Subcutaneous adipose tissue (tissue), 4 donors: Measurements from ENCODE around the gene TAP1. TPM values are rescaled to one million over a fixed set of nuclear protein-coding genes. Genes with fewer than 3 reads are reported as not detected.

Source experiments
- total RNA-seq, 4 donors: library from RNA; depleted of rRNA; stranded (reverse); fragments of >200 nt; gene quantifications; one replicate each; pipeline ENCODE4 v1.1.0, GENCODE V29; 2016
- TF ChIP-seq, protein P1 (sequence below): fragments of 450-650 bp; IDR thresholded peaks from one replicate; pipeline ENCODE4 v1.5.1; 2016; ENCODE audit warnings: low read depth, mild to moderate bottlenecking, control low read depth, antibody characterized with exemption, moderate library complexity

Gene TAP1
- total RNA-seq, 4 donors from 2014 or later = 18.3 to 76.9 (median 32.4) TPM

- TF ChIP-seq, protein P1, sequence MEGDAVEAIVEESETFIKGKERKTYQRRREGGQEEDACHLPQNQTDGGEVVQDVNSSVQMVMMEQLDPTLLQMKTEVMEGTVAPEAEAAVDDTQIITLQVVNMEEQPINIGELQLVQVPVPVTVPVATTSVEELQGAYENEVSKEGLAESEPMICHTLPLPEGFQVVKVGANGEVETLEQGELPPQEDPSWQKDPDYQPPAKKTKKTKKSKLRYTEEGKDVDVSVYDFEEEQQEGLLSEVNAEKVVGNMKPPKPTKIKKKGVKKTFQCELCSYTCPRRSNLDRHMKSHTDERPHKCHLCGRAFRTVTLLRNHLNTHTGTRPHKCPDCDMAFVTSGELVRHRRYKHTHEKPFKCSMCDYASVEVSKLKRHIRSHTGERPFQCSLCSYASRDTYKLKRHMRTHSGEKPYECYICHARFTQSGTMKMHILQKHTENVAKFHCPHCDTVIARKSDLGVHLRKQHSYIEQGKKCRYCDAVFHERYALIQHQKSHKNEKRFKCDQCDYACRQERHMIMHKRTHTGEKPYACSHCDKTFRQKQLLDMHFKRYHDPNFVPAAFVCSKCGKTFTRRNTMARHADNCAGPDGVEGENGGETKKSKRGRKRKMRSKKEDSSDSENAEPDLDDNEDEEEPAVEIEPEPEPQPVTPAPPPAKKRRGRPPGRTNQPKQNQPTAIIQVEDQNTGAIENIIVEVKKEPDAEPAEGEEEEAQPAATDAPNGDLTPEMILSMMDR = no peak
Observed at GRCh38 chr6:32842021-32842650, 11.4 kb downstream of the TAP1 start.

DNA sequence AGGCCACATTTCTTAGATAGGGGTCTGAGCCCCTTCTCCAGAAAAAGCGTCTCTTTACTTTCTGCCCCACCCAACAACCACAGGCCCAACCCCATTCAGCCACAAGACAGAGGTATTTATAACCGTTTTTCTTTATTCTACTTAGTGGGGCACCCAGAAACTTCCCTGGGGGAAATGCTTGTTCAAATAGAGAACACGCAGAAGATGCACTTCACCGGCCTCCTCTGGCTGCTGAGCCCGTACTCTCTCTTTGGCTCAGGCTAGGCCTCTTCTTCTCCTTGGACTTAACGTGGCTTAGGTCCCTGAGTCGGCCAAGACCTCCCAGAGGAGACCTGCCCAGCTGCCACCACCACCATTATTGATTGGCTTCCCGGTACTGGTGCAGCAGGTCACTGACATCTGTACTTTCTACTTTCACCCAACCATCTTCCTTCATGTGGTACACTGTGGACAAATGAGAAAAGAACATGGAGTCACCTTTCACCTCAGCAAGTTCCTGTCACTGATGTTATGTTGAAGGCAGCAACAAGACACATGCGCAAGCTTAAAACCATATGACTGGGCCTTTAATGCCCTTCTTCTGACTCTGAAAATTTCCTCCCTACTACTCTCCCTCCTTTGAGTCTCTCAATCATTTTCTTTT, 12.8 kb downstream of the TAP1 start:
- TF ChIP-seq, protein P1 = no peak

DNA sequence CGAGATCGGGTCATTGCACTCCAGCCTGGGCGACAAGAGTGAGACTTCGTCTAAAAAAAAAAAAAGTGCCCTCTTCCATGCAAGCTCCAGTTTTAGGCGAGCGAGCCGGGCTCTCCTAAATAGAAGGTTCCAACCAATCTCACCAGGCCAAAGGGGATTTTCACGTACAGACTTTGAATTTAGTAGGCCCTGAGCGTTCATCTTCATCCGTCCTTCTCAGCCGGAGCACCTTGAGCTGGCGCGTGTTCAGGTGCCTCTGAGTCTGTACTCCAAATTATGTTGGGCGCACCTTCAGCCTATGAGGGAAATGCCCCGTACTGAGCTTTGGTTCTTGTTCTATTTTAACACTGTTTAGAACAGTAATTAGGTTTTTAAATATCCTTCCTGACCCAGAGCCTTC, 14.1 kb downstream of the TAP1 start:
- TF ChIP-seq, protein P1 = no peak

DNA sequence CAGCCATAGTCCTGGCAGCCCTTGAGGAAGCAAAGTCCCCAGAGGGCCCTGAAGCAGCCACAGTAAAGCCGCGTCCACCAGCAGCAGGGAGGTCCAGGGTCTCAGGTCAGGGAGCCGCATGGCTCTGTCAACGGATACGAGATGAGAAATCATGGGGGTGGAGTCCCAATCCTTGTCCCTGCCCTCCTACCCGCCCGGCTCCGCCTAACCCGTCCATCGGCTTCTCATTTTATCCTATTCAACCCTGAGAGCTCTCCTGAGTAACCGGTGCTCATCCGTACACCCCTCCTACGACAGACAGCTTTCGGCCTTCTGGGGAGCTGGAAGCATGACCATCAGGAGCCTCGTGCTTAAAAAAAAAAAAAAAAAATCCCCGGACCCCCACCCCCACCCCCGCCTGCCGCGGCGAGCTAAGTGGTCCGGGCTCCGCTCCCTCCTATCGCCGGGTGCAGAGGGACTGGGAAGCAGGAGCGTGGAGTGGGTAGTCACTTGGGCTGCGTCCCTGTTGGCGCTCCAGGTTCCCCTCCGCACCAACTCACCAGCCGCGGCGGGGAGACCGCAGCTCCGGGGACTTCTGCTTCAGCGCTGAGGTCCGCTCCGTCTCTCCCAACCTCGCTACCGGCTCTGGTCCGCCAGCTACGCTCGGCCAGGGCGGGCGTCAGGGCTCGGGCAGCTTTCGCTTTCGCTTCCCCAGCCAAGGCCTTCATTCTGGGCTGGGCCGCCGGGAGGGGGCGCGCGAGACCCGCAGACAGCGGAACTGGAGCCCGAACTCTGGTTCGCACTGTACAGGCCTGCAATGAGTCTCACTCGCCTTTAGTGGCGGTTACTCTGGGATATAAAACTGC, 15.2 kb downstream of the TAP1 start, which contains the start of gene TAP2:
TSS of gene TAP2 (minus strand) at position 626 of the 845 bp plus-strand sequence. CDS start at position 120, 506 bp downstream.
- TF ChIP-seq, protein P1 = no peak

GRCh38 chr6:32837651-32838113, 15.8 kb downstream of the TAP1 start:
- TF ChIP-seq, protein P1 = no peak

GRCh38 chr6:32836873-32837272, 16.6 kb downstream of the TAP1 start:
- TF ChIP-seq, protein P1 = no peak
